Neural crest cell (in vitro differentiated cells): Measurements from ENCODE around the gene ADCK1. TPM values are rescaled to one million over a fixed set of nuclear protein-coding genes. Genes with fewer than 3 reads are reported as not detected.

ENCODE experiments used
- DNase-seq: peaks from one replicate; pipeline ENCODE4 v3.0.0; 2021; ENCODE audit warnings: low read depth, mixed read lengths, low spot score
- H3K27ac Mint-ChIP-seq: one replicate; pipeline ENCODE4 v1.8.0; 2021; ENCODE audit warnings: mild to moderate bottlenecking, mixed read lengths; ENCODE audit not compliant: unreplicated experiment
- H3K27me3 Mint-ChIP-seq: 2 replicates; pipeline ENCODE4 v1.8.0; 2021; ENCODE audit warnings: low read depth, mild to moderate bottlenecking, mixed read lengths
- H3K36me3 Mint-ChIP-seq: 2 replicates; pipeline ENCODE4 v1.8.0; 2021; ENCODE audit warnings: low read depth, mild to moderate bottlenecking, mixed read lengths
- H3K4me1 Mint-ChIP-seq: 2 replicates; pipeline ENCODE4 v1.8.0; 2021; ENCODE audit warnings: mixed read lengths
- H3K4me3 Mint-ChIP-seq: one replicate; pipeline ENCODE4 v1.8.0; 2021; ENCODE audit warnings: mild to moderate bottlenecking, mixed read lengths
- H3K9me3 Mint-ChIP-seq: 2 replicates; pipeline ENCODE4 v1.8.0; 2021; ENCODE audit warnings: mixed read lengths
- total RNA-seq: library from RNA; stranded (reverse); gene quantifications from 2 replicates; pipeline ENCODE4 v1.2.1, GENCODE V29; 2021
- TF ChIP-seq, protein P1 (sequence below): fragments of 200-600 bp; sonication (generic); conservative IDR thresholded peaks from 2 replicates; pipeline ENCODE4 v1.5.0; 2021; ENCODE audit warnings: antibody characterized with exemption, mild to moderate bottlenecking

ADCK1 gene
- total RNA-seq, 1 donor from 2014 or later: 9.0 TPM

DNA sequence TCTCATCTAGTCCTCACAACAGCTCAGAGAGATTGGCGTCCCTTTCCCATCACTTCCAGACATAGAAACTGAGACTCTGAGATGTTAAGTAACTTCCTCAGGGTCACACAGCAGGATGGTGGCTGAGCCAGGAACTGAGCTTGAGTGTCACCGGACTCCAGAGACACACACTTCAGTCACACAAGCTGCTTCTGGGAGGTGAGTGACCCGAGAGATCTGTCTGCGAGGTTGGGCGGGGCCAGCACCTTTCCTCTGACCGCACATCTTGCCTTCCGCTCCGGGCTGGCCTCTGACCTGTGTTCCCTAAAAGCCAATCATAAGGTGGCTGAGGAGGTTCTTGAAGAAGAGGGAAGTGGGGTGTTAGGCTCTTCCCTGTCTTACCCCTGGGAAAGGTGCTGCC is 72.2 kb downstream of the ADCK1 start:
- H3K27me3 Mint-ChIP-seq: no peaks in the 10 kb centered on the region
- TF ChIP-seq, protein P1, sequence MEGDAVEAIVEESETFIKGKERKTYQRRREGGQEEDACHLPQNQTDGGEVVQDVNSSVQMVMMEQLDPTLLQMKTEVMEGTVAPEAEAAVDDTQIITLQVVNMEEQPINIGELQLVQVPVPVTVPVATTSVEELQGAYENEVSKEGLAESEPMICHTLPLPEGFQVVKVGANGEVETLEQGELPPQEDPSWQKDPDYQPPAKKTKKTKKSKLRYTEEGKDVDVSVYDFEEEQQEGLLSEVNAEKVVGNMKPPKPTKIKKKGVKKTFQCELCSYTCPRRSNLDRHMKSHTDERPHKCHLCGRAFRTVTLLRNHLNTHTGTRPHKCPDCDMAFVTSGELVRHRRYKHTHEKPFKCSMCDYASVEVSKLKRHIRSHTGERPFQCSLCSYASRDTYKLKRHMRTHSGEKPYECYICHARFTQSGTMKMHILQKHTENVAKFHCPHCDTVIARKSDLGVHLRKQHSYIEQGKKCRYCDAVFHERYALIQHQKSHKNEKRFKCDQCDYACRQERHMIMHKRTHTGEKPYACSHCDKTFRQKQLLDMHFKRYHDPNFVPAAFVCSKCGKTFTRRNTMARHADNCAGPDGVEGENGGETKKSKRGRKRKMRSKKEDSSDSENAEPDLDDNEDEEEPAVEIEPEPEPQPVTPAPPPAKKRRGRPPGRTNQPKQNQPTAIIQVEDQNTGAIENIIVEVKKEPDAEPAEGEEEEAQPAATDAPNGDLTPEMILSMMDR: no peak

DNA sequence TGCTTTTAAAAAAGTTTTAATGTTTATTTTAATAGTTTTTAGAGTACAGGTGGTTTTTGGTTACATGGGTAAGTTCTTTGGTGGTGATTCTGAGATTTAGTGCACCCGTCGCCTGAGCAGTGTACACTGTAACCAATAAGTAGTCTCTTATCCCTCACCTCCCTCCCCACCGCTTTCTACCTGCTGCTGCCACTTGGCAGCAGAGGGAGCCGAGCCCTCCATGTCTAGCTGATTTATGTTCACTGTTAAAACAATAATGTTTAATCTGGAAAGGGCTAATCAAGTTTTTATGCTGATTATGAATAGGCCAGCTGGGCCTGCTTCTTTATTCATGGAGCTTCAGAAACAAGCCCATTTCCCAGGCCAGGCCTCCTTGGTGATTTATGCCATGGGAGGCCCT is 73.1 kb downstream of the ADCK1 start:
- Mint-ChIP-seq H3K27me3 (no peaks in the 10 kb centered on the region), H3K27ac (no peak overlapping the region), H3K4me3 (no peak overlapping the region), H3K4me1 (no peaks in the 10 kb centered on the region), H3K36me3 (no peaks in the 10 kb centered on the region), H3K9me3 (no peaks in the 10 kb centered on the region)
- TF ChIP-seq, protein P1: no peak
- DNase-seq: no peak

More for the DNA sequence above, 72.2 kb downstream of the ADCK1 start:
- H3K4me3 Mint-ChIP-seq: no peak overlapping the region
- no peak overlapping the region for H3K27ac Mint-ChIP-seq
- no peaks in the 10 kb centered on the region for H3K9me3 Mint-ChIP-seq
- no peaks in the 10 kb centered on the region for H3K4me1 Mint-ChIP-seq
- no peak for DNase-seq
- H3K36me3 Mint-ChIP-seq: no peaks in the 10 kb centered on the region

DNA sequence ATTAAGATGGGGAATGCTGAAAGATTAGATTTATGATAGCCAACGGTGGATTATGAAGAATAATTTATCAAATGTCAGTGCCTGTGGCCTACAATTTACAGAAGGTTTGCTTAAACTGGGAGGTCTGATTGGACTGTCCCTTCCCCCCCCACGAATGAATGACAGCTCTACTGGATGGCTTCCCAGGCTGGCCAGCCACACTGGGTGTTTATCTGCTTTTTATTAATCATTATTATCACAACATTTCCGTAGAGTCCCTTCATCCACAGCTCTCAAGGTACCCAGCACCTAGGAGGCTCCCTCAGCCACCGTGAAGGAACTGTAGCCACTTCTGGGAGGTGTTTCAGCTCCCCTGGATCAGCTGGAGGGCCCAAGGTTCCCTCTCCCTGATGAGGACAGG is 78.9 kb downstream of the ADCK1 start:
- Mint-ChIP-seq H3K4me1 (peaks cover 12% of the 10 kb centered on the region), H3K4me3 (no peak overlapping the region), H3K27me3 (no peaks in the 10 kb centered on the region), H3K9me3 (no peaks in the 10 kb centered on the region), H3K36me3 (no peaks in the 10 kb centered on the region), H3K27ac (peak overlapping the region; percentile 22)
- TF ChIP-seq, protein P1: no peak
- no peak for DNase-seq

DNA sequence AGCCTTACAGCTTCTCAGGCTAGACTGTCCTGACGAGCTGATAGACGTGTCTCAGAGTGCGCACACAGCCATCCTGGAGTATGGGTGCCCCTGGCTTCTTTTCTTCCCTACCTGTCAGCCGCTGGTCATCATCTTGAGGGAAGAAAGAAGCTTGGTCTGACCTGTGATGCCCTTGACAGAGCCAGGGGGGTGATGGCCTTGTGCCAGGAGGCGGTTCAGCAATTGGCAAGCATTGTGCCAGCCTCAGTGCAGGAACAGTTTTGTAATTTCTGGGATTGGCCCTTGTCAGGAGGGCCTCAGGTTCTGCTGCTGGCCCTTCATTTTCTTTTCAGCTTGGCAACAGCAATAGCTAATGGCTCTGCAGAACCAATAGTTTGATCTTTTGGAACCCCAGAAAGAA is 80.1 kb downstream of the ADCK1 start:
- H3K4me1 Mint-ChIP-seq: peaks cover 12% of the 10 kb centered on the region
- H3K4me3 Mint-ChIP-seq: no peak overlapping the region
- no peaks in the 10 kb centered on the region for H3K36me3 Mint-ChIP-seq
- no peaks in the 10 kb centered on the region for H3K9me3 Mint-ChIP-seq
- TF ChIP-seq, protein P1: no peak
- H3K27ac Mint-ChIP-seq: no peak overlapping the region
- no peak for DNase-seq
- H3K27me3 Mint-ChIP-seq: no peaks in the 10 kb centered on the region

DNA sequence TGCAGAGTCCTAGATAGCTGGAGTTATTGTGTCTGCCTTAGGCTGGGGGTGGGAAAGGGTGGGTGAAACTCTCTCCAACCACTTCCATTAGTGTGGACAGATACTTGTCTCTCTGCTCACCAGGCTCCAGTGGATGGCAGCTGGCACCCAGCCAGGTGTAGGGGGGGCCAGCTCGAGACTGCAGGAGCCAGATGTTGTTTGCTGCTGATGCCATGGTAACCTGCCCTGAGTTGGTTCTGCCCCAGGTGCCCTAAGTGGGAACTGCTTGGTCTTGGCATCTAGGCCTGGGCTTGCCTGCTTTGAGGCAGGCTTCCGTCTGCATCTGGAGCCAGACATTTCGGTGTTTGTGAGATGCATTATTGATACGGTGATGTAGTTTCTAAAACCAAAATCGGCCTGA is 82.2 kb downstream of the ADCK1 start:
- Mint-ChIP-seq H3K27ac (peak overlapping the region; percentile 27), H3K27me3 (no peaks in the 10 kb centered on the region), H3K4me3 (no peak overlapping the region), H3K36me3 (no peaks in the 10 kb centered on the region), H3K4me1 (peaks cover 12% of the 10 kb centered on the region), H3K9me3 (no peaks in the 10 kb centered on the region)
- TF ChIP-seq, protein P1: no peak
- DNase-seq: no peak

DNA sequence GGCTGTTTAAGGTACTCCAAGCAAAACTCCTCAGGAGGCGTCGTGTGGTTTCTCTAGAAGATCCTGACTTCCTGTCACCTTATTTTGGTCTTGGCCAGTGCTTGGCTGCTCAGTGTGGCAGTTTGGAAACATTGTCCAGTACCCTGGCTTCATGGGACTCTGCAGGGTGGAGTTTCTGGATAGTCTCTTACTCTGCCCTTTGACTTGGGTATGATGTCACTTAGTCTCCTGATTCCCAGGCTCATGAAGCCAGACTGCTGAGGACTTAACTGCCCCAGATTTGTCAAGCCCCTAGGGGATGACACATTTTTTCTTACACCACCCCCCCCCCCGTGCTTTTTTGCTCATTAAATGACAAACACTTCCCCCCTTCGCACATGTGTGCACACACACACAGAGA is 82.7 kb downstream of the ADCK1 start:
- DNase-seq: no peak
- Mint-ChIP-seq H3K4me1 (peaks cover 12% of the 10 kb centered on the region), H3K27me3 (no peaks in the 10 kb centered on the region), H3K4me3 (no peak overlapping the region), H3K27ac (no peak overlapping the region), H3K9me3 (no peaks in the 10 kb centered on the region), H3K36me3 (peaks cover 3% of the 10 kb centered on the region)
- TF ChIP-seq, protein P1: no peak
